OCI-M2 (cell line): ENCODE results near the gene MAP3K14.
"Not testable (repeated sequence)": the region's sequence is repeated elsewhere in the genome, so short reads cannot be mapped to it uniquely, and the experiment has no call there.

Experiments used
- DNase-seq: peaks from one replicate; lab custom pipeline; 2025; ENCODE audit not compliant: unreplicated experiment; lab: John Stamatoyannopoulos, UW

MAP3K14 gene

DNA sequence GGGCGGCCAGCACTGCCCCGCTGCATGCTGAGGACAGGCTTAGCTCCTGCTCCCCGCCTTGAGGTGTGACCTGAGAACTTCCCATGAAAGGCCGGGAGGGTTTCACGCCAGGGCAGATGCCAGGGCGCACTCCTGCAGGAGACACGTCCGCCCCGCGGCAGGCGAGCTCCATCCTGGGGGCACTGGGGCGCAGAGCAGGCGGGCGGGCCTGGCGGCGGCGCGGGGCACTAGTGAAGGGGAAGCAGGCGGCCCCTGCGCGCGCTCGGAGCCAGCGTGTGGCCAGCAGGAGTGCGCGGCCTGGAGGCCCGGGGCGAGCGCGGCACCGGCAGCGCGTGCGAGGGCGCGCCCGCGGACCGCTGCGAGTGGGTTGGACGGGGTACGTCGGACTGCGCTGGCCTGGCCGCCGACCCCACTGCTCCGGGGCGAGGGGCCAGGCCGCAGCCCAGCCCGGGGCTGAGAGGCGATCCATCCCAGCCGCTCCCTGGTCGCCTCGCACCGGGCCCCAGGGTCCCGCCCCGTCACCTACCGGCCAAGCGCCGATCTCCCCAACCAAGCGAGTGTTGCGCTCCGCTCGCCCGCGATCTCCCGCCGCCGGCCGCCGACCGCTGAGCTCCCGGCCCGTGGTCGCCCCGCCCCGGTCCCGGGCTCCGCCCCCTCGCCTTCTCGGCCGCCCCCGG is at the start of gene MAP3K14:
Gene MAP3K14 (minus strand): TSS at position 587 of the 677 bp plus-strand sequence. CDS start 26,275 bp downstream, outside the sequence.
- DNase-seq = no peak

DNA sequence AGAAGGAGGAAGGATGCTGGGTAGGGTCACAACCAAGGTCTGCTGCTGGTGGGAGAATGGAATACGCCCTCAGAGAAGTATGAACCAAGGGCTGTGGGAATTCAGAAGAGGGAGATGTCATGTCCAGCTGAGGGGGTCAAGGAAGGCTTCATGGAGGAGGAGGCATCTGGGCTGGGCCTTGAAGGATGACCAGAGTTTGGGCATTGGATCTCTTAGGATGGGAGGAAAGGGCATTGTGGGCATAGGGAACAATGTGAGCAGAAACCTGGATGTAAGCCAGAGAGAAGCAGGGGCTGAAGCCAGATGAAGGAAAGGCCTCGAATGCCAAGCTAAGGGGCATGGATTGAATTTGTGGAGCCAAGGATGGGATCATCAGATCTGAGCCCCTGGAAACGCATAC is 49.2 kb upstream of the MAP3K14 start:
- DNase-seq = no peak

DNA sequence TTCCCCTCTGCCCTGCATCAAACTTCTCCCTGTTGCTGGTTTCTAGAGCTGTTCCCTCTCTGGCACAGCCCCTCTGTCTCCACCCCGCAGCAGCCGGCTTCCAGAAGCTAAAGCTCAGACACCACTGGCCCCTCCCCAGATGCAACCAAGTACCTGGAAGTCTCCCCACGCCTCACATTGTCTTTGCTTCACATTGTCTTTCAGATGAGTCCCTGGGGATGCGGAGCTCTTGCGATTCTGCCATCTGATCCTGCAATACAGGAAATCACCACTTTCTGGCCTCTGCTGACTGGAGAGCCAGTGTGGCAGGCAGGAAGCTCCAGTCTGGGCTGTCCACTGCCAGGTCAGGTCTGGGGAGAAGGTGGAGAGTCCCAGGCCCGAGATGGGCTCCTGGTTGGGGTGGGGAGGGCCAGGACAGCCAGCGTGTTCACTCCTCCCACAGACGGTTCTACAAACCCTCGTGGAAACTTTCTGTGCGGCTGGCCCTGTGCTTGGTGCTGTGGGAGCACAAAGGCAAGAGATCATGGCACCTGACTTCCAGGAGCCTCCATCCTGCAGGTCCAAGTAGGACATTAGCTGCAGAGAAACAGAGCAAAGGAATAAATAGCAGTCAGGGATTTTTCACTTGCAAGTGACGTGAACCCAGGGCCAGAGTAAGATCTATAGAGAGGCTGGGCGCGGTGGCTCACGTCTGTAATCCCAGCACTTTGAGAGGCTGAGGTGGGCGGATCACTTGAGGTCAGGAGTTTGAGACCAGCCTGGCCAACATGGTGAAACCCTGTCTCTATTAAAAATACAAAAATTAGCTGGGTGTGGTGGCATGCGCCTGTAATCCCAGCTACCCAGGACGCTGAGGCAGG is 47.9 kb upstream of the MAP3K14 start:
- DNase-seq = no peak

DNA sequence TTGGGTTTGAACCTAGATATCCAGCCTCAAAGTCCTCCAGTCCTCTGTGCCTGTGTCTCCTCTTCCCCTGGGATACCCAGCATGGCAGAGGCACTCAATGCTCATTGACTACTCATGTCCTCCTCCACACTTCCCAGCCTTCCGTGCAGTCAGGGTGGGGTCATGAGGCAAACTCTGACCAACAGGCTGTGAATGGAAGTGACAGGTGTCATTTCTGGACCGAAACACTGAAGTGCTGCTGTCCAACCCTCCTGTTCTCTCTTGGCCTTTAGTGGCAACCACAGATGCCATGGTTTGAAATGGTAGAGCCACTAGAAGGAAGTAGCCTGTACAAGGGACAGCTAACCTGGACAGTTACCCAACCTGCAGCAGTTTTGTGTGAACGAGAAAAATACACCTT is 46.7 kb upstream of the MAP3K14 start:
- DNase-seq = no peak

DNA sequence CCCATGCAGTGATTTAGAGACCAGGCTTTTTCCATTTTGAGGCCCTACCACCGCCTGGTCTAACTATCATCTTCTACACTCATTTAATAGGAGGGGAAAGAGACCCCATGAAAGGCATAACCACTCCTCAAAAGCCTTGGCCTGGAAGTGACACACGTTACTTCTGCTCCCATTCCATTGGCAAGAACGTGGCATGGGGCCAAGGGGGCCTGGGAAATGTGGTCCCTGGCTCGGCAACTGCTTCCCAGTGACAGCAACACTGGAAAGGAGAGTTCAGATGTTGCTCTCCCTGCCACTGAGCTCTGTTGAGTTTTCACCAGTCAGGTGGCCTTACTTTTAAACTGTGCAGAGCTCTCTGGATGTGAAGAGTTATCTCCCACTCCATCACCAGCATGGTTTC is 45.2 kb upstream of the MAP3K14 start:
- DNase-seq = no peak

DNA sequence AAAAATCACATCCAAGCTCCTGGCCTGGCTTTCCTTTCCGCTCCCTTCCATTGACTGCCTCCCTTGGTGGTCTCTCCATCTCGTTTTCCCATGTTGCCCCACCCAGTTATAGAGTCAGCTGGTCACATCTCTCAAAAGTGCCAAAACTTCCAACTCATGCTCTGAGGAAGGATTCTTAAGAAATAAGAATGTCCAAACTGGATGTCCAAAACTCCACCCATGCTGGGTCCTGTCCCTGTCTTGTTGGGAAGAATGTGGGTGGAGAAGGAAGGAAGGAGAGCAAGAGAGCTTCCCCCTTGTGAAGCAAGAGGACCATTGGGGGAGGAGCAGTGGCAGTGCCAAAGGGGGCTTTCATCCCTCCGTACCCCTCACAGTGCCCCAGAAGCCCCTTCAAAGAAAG is 44.6 kb upstream of the MAP3K14 start:
- DNase-seq = no peak

DNA sequence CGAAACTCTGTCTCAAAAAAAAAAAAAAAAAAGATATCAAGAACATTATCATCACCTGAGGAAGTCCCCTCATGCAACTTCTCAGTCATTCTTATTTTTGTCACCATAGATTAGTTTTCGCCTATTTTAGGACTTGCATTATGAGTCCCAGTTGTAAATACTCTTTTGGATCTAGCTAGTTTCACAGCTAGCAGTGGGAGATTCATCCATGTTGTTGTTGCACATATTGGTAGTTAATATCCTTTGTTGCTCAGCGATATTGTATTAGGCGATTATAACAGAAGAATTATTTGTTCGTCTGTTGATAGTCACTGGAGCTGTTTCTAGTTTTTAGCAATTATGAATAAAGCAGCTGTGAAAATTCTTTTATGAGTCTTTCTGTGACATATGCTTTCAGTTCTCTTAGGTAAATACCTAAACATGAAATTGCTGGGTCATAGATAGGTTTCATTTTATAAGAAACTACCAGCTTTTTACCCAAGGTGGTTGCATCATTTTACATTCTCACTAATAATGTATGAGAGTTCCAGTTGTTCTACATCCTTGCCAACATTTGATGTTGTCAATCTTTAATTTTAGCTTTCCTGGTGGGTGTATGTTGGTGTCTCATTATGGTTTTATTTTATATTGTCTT is 40.7 kb upstream of the MAP3K14 start:
- no peak for DNase-seq

DNA sequence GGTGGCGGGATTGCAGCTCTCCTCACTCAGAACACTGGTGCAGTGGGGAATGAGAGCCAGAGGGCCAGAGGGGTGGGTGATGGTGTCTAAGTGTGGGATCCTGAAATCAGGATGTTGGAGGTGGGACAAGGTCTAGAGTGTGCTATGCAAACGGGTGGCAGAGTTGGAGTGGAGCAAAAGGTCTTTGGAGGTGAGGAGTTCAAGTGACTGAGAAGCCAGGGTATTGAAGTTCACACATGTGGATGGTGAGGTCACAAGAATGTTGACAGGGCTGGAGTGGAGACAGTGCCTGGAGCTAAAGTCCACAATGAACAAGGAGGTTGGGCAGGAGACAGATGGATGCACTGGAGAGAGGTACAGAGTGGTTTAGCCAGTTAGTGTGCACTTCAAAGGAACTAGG is 38.3 kb upstream of the MAP3K14 start:
- DNase-seq = no peak

DNA sequence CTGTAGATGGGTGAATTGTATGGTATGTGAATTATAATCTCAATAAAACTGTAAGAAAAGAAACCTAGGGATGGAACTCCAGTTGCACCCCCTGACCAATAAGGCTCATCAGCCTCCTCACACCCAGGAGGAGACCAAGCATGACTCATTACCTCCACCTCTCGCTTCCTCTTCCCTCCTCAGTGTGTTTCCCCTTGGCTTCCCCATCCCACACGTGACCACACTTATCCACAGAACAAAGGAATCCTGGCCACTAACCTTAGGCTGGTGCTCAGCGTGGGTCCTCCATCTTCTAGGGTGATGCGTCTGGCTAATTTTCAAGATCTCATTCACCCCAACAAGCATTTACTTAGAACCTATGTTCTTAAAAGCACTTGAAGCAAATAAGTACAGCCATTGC is 36.2 kb upstream of the MAP3K14 start:
- DNase-seq = no peak

DNA sequence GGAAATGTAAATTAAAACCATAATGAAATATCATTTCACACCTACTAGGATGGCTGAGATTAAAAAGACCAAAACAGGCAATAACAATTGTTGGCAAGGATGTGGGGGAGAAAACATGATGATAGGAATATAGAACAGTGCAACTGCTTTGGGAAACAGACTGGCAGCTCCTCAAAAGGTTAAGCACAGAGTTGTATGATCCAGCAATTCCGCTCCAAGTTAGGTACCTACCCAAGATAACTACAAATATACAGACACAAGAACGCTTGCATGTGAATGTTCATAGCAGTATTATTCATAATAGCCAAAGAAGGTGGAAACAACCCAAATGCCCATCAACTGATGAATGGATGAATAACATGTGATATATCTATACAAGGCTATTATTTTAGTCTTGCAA is 35.0 kb upstream of the MAP3K14 start:
- DNase-seq = no peak

DNA sequence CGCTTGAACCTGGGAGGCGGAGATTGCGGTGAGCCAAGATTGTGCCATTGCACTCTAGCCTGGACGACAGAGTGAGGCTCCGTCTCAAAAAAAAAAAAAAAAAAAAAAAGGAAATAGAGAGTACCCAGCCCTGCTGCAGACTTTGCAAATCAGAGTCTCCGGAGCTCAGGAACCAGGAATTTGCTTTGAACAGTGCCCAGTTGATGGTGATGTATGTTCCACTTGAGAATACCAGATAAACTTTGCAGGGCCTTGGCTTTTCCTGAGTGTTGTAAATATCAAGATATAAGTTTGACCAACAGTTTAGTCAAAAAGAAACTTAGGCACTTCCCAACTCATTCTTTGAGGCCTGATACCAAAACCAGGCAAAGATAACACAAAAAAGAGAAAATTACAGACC is 30.6 kb upstream of the MAP3K14 start:
- DNase-seq = no peak

DNA sequence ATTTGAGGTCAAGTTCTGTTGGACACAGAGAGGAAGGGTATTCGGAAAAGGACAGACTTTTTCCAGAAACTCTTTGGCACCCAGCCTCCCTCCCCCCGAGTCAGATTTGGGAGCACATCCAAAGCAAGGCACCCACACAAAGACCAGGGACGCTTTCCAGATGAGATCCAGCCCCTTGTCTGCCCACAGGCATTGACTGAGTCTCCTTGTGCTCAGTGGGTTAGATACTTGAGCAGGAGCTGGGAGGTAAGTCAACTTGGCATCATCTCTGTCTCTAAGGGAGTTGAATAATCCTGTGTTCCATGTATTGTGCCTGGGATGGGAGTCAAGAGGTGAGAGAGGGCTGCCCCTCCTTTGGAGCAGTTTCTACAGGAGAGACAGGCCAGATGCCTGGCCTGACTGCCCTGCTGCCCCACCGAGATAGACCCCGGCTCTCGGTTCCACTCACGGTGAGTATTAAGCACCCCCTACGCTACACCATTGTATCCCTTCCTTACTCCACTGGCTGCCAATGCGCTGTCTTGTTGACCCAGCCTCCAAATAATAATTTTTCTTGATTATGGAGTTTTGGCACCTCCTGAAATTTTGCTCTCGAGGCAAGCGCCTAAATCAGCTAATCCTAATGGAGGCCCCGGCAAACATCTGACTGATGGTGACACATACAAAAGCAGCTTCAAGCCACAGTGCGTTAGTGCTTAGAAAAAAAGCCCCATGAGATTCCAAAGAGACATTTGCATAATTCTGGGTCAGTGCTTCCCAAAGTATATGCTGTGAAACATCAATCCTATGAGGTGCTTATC is 29.6 kb upstream of the MAP3K14 start:
- DNase-seq = no peak

DNA sequence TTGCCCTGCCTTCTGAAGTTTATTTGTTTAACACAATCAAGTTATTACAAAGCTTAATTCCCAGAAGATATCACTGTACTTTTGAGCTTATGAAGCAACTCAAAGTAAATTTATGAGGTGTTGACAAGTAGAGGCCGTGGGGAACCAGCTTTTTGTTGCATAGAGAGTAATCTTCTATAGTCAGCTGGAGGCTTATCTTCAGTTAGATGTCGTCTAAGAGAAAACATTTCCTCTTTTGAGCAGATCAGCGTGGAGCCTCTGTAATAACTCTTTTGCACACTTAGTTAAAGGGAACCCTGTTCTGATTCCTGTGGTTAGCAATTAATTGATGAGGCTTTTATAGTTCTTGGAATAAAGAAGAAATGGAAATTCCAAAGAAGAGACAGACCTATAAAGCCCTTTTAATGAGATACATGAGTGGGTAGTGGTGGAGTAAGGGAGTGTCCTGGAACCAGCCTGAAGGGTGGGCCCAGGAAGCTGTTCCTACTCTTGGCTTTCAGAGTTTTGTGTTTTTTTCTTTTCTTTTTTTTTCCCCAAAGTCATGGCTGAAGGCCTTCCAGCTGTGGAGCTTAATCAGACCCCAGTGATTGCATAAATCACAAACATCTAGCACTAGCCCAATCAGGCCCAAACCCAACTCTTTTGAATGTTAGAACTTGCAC is 28.9 kb upstream of the MAP3K14 start:
- peak; percentile 64 for DNase-seq

DNA sequence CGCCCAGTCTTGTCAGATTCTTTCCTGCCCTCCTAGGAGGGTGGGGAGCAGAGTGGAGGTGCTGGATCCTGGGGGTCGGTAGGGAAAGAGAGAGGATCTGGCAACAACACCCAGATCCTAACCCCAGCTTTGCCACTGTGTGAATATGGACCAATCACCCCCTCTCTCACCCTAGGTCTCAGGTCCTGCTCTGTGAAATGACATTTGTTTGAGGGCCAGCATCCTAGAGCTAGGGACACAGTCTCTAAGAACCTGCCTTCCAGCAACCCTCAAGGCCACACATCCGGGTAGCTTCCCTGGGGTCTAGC is 28.4 kb upstream of the MAP3K14 start:
- no peak for DNase-seq

DNA sequence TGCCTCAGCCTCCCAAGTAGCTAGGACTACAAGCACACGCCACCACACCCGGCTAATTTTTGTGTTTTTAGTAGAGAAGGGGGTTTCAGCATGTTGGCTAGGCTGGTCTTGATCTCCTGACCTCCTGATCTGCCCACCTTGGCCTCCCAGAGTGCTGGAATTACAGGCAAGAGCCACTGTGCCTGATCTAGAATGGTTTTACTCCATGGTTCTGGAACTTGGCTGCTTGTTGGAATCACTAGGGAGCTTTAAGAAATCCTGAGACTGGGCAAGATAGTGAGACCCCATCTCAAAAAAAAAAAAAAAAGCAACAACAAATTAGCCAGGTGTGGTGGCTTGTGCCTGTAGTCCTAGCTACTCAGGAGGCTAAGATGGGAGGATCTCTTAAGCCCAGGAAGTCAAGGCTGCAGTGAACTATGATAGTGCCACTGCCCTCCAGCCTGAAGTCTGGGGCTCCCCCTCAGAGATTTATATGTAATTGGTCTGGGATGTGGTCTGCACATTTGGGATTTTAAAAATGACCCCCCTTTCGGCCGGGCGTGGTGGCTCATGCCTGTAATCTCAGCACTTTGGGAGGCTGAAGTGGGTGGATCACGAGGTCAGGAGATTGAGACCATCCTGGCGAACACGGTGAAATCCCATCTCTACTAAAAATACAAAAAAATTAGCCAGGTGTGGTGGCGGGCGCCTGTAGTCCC is 27.3 kb upstream of the MAP3K14 start:
- DNase-seq = not testable (repeated sequence)

DNA sequence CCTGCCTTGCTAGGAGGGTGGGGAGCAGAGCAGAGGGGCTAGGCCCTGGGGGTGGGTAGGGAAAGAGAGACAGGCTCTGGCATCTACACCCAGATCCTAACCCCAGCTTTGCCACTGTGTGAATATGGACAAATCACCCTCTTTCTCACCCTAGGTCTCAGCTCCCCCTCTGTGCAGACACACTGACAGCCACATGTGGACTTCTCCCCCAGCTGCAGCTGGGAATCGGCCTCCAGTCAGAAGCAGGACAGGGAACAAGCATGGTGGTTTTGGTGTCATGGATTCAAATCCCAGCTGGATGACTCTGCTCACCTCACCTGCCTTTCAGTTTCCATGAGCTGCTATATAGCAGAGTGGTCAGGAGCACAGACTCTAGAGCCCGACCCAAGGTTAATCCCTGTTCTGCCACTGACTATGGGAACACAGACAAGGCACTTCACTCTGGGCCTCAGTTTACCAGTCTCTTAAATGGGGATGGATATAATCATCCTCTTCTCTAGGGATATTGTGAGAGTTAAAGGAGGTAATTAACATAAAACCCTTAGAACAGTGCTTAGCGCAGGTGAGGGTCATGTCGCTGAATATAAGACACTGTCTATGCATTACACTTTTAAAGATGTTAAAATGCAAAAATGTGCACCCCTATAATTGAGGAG is 26.2 kb upstream of the MAP3K14 start:
- no peak for DNase-seq

DNA sequence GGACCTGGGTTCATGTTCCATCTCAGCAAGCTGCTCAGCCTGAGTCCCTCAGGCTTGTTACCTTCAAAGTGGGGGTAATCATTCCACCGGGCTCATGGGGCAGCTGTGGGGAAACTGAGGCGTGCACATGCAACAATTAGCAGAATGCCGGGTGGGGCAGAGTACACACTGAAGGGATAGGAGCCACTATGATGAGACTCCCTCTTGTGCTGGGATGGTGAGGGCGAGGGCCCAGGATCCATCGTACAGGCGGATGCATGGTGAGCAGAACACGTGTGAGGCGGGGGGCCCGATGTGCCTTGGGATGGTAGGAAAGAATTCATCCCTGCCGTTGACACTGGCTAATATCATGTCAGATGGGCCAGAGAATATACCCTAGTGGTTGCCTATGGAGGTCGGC is 25.5 kb upstream of the MAP3K14 start:
- no peak for DNase-seq

DNA sequence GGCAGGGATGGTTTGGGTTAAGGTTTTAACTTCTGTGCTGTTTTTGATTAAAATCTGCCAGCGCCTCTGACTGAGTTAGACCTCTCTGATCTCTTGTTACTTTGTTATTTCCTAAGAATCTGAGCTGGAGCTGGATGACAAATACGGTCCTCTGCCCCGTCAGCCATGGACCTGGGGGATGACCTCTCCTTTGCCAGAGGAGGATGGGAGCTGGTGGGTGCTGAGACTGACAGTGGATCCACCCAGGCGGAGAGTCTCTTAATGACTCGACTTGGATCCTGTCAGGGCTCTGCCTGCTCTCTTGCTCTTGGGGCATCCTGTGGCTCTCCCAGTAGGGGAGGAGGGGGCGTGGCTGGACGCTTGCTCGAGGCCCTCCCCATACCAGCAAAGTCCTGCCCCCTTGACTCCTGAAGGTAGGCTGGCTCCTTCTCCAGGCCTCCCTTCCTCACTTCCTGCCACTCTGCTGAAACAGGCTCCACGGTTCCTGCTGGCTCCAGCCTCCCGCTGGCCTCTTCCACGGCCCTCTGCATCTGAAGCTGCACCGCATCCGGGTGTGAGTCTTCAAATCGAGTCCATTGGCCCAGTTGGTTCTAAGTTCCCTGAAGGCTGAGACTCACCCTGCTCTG is 24.8 kb upstream of the MAP3K14 start:
- DNase-seq = no peak
